ENCODE measurements around the gene MAPKBP1.

The MAPKBP1 gene

GRCh38 chr15:41839781-41840491 is 65.7 kb downstream of the MAPKBP1 start:
- no peak overlapping the region for H3K4me3 ChIP-seq (ENCODE audit: low read depth, low read length)
- peak; percentile 39 for DNase-seq (ENCODE audit: low read depth)
- TF ChIP-seq CTCF (IDR thresholded peaks at IDR 0.05; ENCODE audit: control insufficient read depth, extremely low read depth, insufficient read depth): no peak

DNA sequence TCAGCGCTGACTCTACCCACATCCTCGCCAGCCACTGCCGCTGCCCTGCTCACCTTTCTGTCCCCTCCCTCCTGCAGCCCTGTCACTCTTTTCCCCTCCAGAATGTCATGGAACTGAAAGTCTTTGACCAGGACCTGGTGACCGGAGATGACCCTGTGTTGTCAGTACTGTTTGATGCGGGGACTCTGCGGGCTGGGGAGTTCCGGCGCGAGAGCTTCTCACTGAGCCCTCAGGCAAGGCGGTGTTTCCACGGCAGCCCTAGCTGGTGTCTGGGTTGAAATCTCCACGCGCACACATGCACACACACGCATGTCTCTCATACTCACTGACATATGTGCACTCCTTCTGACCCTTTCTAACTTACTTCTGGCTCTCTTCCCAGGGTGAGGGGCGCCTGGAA is 66.4 kb downstream of the MAPKBP1 start:
- no peak for TF ChIP-seq CTCF (IDR thresholded peaks at IDR 0.05; ENCODE audit: control insufficient read depth, extremely low read depth, insufficient read depth)
- DNase-seq (ENCODE audit: low read depth): no peak
- H3K4me3 ChIP-seq (ENCODE audit: low read depth, low read length): no peak overlapping the region

DNA sequence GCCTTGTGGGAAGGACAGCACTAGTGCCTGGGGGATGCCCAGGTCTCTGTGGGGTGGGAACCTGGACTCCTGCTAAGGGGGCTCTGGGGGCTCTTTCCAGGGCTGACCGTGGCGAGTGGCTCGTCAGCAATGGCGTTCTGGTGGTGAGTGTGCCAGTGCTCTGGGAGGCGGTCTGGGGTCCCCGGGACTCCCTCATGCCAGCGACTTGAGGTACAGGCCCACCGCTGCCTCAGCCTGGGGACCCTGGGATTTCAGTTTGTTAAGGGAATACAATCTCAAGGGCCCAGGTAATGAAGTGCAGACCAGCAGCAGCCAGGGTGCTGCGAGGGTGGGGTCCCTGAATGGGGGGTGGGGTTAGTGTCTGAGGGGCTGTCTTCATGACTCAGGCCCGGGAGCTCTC is 66.8 kb downstream of the MAPKBP1 start:
- H3K4me3 ChIP-seq (ENCODE audit: low read depth, low read length): no peak overlapping the region
- no peak for DNase-seq (ENCODE audit: low read depth)
- no peak for TF ChIP-seq CTCF (IDR thresholded peaks at IDR 0.05; ENCODE audit: control insufficient read depth, extremely low read depth, insufficient read depth)

DNA sequence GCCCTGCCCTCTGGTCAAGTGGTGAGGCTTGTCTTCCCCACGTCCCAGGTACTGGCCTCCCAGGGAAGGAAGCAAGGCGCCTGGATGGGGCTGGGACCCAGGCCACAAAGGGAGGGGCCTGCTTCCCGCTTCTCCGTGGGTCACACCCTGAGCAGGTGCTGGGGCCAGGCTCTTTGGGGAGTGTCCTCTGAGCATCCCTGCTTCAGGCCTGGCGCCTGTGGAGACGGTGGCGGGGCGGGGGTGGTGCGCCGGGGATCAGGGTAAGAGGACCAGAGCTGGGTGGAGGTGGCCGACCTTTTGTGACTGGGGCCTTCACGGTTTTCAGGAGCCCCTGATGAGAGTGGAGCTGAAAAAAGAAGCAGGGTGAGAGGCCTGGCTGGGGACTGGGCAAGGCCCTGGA is 67.9 kb downstream of the MAPKBP1 start:
- no peak for DNase-seq (ENCODE audit: low read depth)
- TF ChIP-seq CTCF (IDR thresholded peaks at IDR 0.05; ENCODE audit: control insufficient read depth, extremely low read depth, insufficient read depth): no peak
- H3K4me3 ChIP-seq (ENCODE audit: low read depth, low read length): no peak overlapping the region

- H3K4me3 ChIP-seq (ENCODE audit: low read depth, low read length): no peak overlapping the region
- DNase-seq (ENCODE audit: low read depth): no peak
- TF ChIP-seq CTCF (IDR thresholded peaks at IDR 0.05; ENCODE audit: control insufficient read depth, extremely low read depth, insufficient read depth): no peak
Measured at GRCh38 chr15:41843571-41843970, 69.3 kb downstream of the MAPKBP1 start.

GRCh38 chr15:41844814-41845213 is 70.5 kb downstream of the MAPKBP1 start:
- DNase-seq (ENCODE audit: low read depth): no peak
- no peak overlapping the region for H3K4me3 ChIP-seq (ENCODE audit: low read depth, low read length)
- no peak for TF ChIP-seq CTCF (IDR thresholded peaks at IDR 0.05; ENCODE audit: control insufficient read depth, extremely low read depth, insufficient read depth)

GRCh38 chr15:41847206-41847605 is 72.9 kb downstream of the MAPKBP1 start:
- H3K4me3 ChIP-seq (ENCODE audit: low read depth, low read length): no peak overlapping the region
- TF ChIP-seq CTCF (IDR thresholded peaks at IDR 0.05; ENCODE audit: control insufficient read depth, extremely low read depth, insufficient read depth): no peak
- DNase-seq (ENCODE audit: low read depth): no peak

Data from LNCaP clone FGC (cell line).